ENCODE results near the gene OR8U1. TPM values are rescaled to one million over a fixed set of nuclear protein-coding genes. Genes with fewer than 3 reads are reported as not detected.
A peak's percentile ranks its signal among the peaks of the same experiment; 100 is the strongest.

The OR8U1 gene
- polyA plus RNA-seq, 1 donor from 2014 or later: not detected

- H3K79me2 ChIP-seq (replicated peaks; ENCODE audit: insufficient read depth, low read length): no peaks in the 10 kb centered on the region
- no peak within 1 kb of the TSS for H3K4me3 ChIP-seq (ENCODE audit: low read length)
Observed at GRCh38 chr11:56412396-56412795, 37.0 kb downstream of the OR8U1 start, which contains the start of gene OR5AL1. OR5AL1 (plus strand) TSS chr11:56412696.

More at GRCh38 chr11:56412396-56412795, 37.0 kb downstream of the OR8U1 start, which contains the start of gene OR5AL1:
- H3F3A ChIP-seq (ENCODE audit: insufficient read depth, low read length, poor library complexity, severe bottlenecking): no peaks in the 10 kb centered on the region
- no peaks in the 10 kb centered on the region for H3K9me3 ChIP-seq (ENCODE audit: low read length)
- H3K27me3 ChIP-seq (ENCODE audit: insufficient read depth, low read depth, low read length): no peaks in the 10 kb centered on the region
- TF ChIP-seq, protein P1, sequence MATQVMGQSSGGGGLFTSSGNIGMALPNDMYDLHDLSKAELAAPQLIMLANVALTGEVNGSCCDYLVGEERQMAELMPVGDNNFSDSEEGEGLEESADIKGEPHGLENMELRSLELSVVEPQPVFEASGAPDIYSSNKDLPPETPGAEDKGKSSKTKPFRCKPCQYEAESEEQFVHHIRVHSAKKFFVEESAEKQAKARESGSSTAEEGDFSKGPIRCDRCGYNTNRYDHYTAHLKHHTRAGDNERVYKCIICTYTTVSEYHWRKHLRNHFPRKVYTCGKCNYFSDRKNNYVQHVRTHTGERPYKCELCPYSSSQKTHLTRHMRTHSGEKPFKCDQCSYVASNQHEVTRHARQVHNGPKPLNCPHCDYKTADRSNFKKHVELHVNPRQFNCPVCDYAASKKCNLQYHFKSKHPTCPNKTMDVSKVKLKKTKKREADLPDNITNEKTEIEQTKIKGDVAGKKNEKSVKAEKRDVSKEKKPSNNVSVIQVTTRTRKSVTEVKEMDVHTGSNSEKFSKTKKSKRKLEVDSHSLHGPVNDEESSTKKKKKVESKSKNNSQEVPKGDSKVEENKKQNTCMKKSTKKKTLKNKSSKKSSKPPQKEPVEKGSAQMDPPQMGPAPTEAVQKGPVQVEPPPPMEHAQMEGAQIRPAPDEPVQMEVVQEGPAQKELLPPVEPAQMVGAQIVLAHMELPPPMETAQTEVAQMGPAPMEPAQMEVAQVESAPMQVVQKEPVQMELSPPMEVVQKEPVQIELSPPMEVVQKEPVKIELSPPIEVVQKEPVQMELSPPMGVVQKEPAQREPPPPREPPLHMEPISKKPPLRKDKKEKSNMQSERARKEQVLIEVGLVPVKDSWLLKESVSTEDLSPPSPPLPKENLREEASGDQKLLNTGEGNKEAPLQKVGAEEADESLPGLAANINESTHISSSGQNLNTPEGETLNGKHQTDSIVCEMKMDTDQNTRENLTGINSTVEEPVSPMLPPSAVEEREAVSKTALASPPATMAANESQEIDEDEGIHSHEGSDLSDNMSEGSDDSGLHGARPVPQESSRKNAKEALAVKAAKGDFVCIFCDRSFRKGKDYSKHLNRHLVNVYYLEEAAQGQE (IDR thresholded peaks at IDR 0.05; ENCODE audit: borderline replicate concordance): no peak
- TF ChIP-seq SMC3 (conservative IDR thresholded peaks at IDR 0.05; ENCODE audit: poor library complexity) (no peak), EZH2 (IDR thresholded peaks at IDR 0.05; ENCODE audit: borderline replicate concordance, insufficient read depth, low read length, poor library complexity, severe bottlenecking) (no peak), EP300 (conservative IDR thresholded peaks at IDR 0.05; ENCODE audit: poor library complexity, severe bottlenecking) (no peak), POLR2AphosphoS5 (IDR thresholded peaks at IDR 0.05) (no peak), MXI1 (conservative IDR thresholded peaks at IDR 0.05; ENCODE audit: poor library complexity, severe bottlenecking) (no peak), RAD21 (conservative IDR thresholded peaks at IDR 0.05) (no peak)
- peak within 1 kb of the TSS; percentile 11 for H3K27ac ChIP-seq (ENCODE audit: low read length)
- H3K9me2 ChIP-seq (ENCODE audit: insufficient read depth, low read length): no peaks in the 10 kb centered on the region
- no peak within 1 kb of the TSS for H3K4me2 ChIP-seq (ENCODE audit: low read length)
- no peaks in the 10 kb centered on the region for H3K36me3 ChIP-seq (ENCODE audit: insufficient read depth, low read length)
- H2AFZ ChIP-seq (ENCODE audit: low read depth, low read length): no peak within 1 kb of the TSS
- no peak within 1 kb of the TSS for H3K9ac ChIP-seq (ENCODE audit: low read length)
- H4K20me1 ChIP-seq (ENCODE audit: insufficient read depth): no peaks in the 10 kb centered on the region

Other genes starting within 250 kb of the OR8U1 start
- not detected in 2 replicates for gene OR8J3, start 235.4 kb upstream of the OR8U1 start, polyA plus RNA-seq
- gene OR8K5, start 215.3 kb upstream of the OR8U1 start, polyA plus RNA-seq: not detected in 2 replicates
- gene OR5J2, start 199.0 kb upstream of the OR8U1 start, polyA plus RNA-seq: not detected in 2 replicates
- gene OR5T2, start 141.4 kb upstream of the OR8U1 start, polyA plus RNA-seq: not detected in 2 replicates
- gene OR5T3, start 123.4 kb upstream of the OR8U1 start, polyA plus RNA-seq: not detected in 2 replicates
- gene OR5T1, start 101.5 kb upstream of the OR8U1 start, polyA plus RNA-seq: not detected in 2 replicates
- not detected in 2 replicates for gene OR8H1, start 83.4 kb upstream of the OR8U1 start, polyA plus RNA-seq
- gene OR8K3, start 60.5 kb upstream of the OR8U1 start, polyA plus RNA-seq: not detected in 2 replicates
- 0.60 TPM in 1 of 2 replicates, not detected in the other for gene OR8K1, start 29.6 kb upstream of the OR8U1 start, polyA plus RNA-seq
- not detected in 2 replicates for gene OR8J1, start 21.3 kb upstream of the OR8U1 start, polyA plus RNA-seq
- not detected in 2 replicates for gene OR5AL1, start 37.1 kb downstream of the OR8U1 start, polyA plus RNA-seq
- not detected in 2 replicates for gene OR5M3, start 97.7 kb downstream of the OR8U1 start, polyA plus RNA-seq
- gene OR5M8, start 115.7 kb downstream of the OR8U1 start, polyA plus RNA-seq: not detected in 2 replicates
- not detected in 2 replicates for gene OR5M11, start 167.6 kb downstream of the OR8U1 start, polyA plus RNA-seq
- gene OR5M10, start 202.1 kb downstream of the OR8U1 start, polyA plus RNA-seq: not detected in 2 replicates
- not detected in 2 replicates for gene OR5M1, start 239.2 kb downstream of the OR8U1 start, polyA plus RNA-seq

All from neural cell (in vitro differentiated cells).